ENCODE data around the gene SNX18.

DNA sequence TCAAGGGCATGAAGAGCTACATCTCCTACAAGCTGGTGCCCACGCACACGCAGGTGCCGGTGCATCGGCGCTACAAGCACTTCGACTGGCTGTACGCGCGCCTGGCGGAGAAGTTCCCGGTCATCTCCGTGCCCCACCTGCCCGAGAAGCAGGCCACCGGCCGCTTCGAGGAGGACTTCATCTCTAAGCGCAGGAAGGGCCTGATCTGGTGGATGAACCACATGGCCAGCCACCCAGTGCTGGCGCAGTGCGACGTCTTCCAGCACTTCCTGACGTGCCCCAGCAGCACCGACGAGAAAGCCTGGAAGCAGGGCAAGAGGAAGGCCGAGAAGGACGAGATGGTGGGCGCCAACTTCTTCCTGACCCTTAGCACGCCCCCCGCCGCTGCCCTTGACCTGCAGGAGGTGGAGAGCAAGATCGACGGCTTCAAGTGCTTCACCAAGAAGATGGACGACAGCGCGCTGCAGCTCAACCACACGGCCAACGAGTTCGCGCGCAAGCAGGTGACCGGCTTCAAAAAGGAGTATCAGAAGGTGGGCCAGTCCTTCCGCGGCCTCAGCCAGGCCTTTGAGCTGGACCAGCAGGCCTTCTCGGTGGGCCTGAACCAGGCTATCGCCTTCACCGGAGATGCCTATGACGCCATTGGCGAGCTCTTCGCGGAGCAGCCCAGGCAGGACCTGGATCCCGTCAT, 1.4 kb downstream of the SNX18 start:
- TF ChIP-seq, protein P1, sequence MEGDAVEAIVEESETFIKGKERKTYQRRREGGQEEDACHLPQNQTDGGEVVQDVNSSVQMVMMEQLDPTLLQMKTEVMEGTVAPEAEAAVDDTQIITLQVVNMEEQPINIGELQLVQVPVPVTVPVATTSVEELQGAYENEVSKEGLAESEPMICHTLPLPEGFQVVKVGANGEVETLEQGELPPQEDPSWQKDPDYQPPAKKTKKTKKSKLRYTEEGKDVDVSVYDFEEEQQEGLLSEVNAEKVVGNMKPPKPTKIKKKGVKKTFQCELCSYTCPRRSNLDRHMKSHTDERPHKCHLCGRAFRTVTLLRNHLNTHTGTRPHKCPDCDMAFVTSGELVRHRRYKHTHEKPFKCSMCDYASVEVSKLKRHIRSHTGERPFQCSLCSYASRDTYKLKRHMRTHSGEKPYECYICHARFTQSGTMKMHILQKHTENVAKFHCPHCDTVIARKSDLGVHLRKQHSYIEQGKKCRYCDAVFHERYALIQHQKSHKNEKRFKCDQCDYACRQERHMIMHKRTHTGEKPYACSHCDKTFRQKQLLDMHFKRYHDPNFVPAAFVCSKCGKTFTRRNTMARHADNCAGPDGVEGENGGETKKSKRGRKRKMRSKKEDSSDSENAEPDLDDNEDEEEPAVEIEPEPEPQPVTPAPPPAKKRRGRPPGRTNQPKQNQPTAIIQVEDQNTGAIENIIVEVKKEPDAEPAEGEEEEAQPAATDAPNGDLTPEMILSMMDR (IDR thresholded peaks at IDR 0.05; ENCODE audit: low read depth, low read length, poor library complexity, severe bottlenecking): no peak
- no peak for TF ChIP-seq EZH2phosphoT487 (IDR thresholded peaks at IDR 0.05; ENCODE audit: borderline replicate concordance, low read length)

All from DOHH2 (cell line).